Inferior parietal cortex (tissue), 1 donor: ENCODE data around the gene LRRC37A.
"Not testable (repeated sequence)": the region's sequence is repeated elsewhere in the genome, so short reads cannot be mapped to it uniquely, and the experiment has no call there.

Experiments
- DNase-seq: peaks from one replicate; pipeline ENCODE4 v3.0.0-alpha.2; 2016; ENCODE audit errors: extremely low spot score

The LRRC37A gene

DNA sequence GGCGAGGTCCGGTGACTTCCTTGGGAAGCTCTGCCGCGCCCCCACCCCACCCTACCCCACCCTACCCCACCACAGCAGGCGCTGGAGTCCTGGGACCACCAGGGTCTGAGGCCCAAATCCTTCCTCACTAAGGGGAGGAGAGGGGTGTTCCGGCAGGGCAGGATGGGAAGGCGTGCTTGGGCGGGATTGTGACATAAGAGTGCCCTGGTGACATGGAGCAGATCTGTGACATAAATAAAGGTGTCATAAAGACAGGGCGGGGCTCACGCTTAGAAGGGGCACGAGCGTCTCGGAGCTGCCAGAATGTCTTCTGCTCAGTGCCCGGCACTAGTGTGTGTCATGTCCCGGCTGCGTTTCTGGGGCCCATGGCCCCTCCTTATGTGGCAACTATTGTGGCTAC, at the start of gene LRRC37A:
TSS of gene LRRC37A (plus strand) at position 301 of the 400 bp plus-strand sequence. CDS start at position 304, 3 bp downstream.
- DNase-seq, result not testable (repeated sequence)

DNA sequence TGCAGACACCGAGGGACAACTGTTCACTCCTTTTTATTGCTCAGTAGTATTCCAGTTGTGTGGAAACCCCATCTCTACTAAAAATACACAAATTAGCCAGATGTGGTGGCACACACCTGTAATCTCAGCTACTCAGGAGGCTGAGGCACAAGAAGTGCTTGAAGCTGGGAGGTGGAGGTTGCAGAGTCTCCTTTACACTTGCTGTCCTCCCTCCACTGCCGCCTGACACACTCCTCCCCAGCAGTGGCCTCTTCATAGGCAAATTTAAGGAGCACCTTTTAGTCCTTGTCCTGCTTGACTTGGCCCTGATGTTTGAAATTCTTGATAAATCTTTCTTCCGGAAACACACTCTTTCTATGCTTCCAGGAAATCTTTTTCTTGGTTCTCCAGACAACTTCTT, 45.8 kb upstream of the LRRC37A start:
- not testable (repeated sequence) for DNase-seq

- DNase-seq, result not testable (repeated sequence)
These were observed 42.1 kb upstream of the LRRC37A start for GRCh38 chr17:46252804-46253203.

GRCh38 chr17:46253722-46254121, 41.2 kb upstream of the LRRC37A start:
- peak; percentile 51 for DNase-seq

- DNase-seq, result not testable (repeated sequence)
These were observed 40.7 kb upstream of the LRRC37A start for GRCh38 chr17:46254215-46254614.

- not testable (repeated sequence) for DNase-seq
These were observed 38.6 kb upstream of the LRRC37A start for GRCh38 chr17:46256369-46256768.

DNA sequence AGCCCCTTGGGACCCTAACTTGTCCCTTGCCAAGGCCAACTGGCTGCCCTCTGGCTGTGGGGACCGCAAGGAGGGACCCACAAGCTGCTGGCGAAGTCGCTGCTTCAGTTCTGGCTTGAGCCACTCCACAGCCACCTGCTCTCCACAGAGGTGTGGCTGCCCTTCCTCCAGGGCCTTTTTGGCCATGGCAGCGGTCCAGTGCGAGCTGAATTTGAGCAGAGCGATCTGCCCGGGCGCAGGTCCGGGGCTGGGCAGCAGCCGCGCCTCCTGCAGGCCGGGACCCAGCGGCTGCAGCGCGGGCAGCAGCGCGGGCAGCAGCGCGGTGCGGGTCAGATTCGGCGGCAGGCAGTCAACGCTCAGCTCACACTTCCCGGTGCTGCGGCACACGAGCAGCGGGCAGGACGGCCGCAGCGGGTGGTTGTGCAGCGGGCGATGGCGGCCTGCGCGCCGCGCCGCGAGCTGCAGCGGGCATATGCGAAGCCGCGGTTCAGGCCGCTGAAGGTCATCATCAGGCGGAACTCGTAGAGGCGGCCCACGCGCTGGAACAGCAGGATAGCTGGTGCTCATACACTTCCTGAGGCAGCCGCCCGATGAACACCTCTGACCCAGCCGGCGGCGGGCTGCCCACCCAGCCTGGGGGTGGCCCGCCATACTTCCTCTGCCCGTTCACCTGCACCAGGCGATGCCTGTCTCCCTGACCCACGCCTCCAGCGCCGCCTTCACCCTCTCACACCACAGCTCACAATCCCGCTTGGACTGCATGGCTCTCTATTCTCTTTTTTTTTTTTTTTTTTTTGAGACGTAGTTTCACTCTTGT, 34.9 kb upstream of the LRRC37A start:
- not testable (repeated sequence) for DNase-seq

- DNase-seq, result no peak
These were observed 32.7 kb upstream of the LRRC37A start for GRCh38 chr17:46262271-46262670.

GRCh38 chr17:46264456-46265198, 30.3 kb upstream of the LRRC37A start:
- no peak for DNase-seq

- not testable (repeated sequence) for DNase-seq
These were observed 28.8 kb upstream of the LRRC37A start for GRCh38 chr17:46266063-46266655.

- DNase-seq, result peak; percentile 86
These were observed 28.0 kb upstream of the LRRC37A start for GRCh38 chr17:46266656-46267544.

DNA sequence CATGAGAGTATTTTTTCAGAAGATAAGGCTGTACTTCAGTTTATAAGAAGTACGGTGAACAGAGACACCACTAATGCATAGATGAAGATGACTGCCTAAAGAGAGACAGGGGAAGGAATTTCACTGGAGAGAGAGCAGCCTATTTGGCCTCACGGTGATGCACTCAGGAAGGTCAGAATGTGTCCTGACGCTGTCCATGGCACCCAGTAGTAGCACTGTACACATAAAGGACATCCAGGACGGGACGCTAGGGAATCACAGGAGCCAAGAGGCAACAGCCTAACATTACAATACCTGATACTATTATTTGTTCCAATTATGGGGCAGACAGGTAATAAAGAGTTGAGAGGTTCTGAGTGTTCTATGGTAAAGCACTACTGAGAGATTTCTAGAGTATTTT, 24.9 kb upstream of the LRRC37A start:
- no peak for DNase-seq

GRCh38 chr17:46273541-46274236, 21.2 kb upstream of the LRRC37A start:
- no peak for DNase-seq

DNA sequence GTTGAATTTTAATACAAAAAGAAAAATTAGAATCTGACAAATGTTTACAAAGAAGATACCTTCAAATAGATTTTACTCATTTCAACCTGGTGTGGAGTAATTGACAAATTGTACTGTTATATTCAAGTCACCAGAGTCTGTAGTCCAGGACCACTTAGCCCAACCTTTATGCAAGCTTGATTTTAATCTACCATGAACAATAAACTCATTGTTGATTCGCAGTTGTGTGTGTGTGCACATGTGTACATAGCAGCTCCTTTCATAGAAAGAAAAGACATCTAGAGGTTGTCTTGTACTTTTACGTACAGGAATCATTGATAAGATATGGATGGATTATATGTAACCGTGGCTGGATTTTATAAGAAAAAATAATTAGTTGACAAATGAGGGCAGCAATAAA, 20.7 kb upstream of the LRRC37A start:
- no peak for DNase-seq

DNA sequence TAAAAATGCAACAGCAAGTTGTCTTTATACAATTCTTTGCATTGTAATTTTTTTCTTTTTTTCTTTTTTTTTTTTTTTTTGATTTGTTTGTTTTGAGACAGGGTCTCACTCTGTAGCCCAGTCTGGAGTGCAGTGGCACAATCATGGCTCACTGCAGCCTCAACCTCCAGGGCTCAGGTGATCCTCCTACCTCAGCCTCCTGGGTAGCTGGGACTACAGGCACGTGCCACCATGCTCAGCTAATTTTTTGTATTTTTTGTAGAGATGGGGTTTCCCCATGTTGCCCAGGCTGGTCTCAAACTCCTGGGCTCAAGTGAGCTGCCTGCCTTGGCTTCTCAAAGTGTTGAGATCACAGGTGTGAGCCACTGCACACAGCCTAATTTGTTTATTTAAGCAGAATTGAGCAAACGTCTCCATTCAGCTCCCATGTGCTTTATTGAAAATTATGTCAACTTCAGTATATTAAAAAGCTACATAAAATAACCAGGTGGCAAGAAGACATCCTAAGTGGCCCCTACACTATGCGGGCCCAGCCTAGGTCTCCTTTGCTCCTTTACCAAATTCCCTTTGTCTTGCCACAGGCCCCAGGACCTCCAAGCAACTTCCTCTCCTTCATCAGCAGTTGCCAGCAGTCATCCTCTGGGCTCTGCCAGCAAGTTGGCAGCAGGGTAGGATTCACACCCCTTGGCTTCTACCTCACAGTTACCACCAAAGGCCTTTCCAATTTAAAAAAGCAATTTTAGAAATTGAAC, 18.0 kb upstream of the LRRC37A start:
- DNase-seq, result not testable (repeated sequence)

- DNase-seq, result not testable (repeated sequence)
These were observed 13.6 kb upstream of the LRRC37A start for GRCh38 chr17:46281336-46281735.

DNA sequence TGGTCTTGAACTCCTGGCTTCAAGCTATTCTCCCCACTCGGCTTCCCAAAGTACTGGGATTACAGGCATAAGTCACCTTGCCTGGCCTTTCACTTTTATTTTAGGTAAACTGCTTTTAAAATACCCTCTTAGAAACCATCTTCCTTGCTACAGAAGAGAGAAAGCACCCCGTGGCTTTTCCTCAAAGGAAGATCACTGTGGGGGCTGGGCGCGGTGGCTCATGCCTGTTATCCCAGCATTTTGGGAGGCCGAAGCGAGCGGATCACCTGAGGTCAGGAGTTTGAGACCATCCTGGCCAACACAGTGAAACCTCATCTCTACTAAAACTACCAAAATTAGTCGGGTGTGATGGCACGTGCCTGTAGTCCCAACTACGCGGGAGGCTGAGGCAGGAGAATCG, 12.3 kb upstream of the LRRC37A start:
- not testable (repeated sequence) for DNase-seq

- not testable (repeated sequence) for DNase-seq
These were observed 10.5 kb upstream of the LRRC37A start for GRCh38 chr17:46284467-46284866.

DNA sequence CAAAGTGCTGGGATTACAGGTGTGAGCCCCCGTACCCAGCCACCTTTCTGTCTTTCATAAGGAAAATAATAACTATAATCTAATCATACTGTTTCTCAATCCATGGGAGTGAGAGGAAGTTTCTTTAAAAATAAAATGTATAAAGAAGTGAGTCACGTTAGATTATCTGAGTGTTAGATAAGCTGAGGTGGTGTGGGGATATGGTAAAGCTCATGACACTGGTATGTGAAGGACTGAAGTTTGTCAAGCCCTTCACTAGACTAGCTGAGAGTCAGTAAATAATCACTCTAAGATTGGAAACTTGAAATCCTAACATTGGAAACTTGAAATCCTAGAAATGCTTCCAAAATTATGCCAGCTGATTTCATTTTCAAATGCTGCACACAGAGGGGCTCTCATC, 9.4 kb upstream of the LRRC37A start:
- DNase-seq, result not testable (repeated sequence)

GRCh38 chr17:46286764-46287221, 8.1 kb upstream of the LRRC37A start:
- peak; percentile 94 for DNase-seq
